GM21367 (cell line): ENCODE data around the gene PHLDB3.
"Not testable (repeated sequence)": the region's sequence is repeated elsewhere in the genome, so short reads cannot be mapped to it uniquely, and the experiment has no call there.

Source experiments
- ATAC-seq: cut with Tn5 transposase; IDR thresholded peaks from one replicate; pipeline ENCODE4 v1.9.1; 2021; ENCODE audit not compliant: unreplicated experiment

The PHLDB3 gene

DNA sequence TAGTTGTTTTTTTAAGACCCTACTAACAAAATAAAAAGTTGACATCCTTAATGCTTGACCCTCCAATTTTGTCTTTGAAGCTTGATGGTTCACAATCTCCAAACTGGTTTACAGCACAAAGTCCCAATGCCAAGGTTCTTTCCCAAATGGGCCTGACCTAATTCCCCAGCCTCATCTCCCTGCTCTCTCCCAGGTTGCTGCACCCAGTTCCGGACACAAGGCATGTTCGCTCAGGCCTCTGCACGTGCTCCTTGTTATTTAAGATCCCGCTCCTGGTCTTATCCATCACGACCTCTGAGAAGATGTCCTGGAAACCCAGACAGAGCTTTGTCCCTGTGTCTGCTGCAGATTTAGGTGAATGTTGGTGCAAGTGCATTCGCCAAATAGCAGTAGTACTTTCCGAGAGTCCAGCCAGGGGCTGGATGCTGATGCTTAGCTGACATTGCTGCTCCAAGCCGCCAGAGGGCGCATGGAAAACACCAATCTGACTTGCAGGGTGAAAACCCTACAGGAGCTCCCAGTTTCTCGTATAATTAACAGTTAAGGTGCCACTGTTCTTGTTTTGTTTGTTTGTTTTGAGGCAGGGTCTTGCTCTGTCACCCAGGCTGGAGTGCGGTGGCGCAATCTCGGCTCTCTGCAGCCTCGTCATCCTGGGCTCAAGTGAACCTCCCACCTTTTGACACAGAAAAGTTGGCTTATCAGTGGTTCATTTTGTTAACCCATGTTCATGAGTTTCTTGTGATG lies 57.6 kb downstream of the PHLDB3 start:
- no peak for ATAC-seq

DNA sequence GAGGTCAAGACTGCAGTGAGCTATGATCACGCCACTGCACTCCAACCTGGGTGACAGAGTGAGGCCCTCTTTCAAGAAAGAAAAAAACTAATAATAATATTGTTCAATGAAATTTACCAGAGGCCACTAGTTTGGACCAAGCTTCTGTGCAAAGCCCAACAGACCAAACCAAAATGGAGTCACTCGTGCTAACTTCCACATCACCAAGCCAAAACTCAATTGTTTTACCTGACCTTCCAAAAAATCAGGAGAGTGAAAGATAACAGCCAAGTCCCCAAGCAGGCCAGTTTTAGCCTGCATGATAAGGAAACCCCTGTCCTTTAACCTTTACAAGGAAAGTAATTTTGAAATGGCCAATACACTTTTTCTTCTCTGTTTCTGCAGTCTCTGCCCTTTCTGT lies 59.1 kb downstream of the PHLDB3 start:
- ATAC-seq = no peak

DNA sequence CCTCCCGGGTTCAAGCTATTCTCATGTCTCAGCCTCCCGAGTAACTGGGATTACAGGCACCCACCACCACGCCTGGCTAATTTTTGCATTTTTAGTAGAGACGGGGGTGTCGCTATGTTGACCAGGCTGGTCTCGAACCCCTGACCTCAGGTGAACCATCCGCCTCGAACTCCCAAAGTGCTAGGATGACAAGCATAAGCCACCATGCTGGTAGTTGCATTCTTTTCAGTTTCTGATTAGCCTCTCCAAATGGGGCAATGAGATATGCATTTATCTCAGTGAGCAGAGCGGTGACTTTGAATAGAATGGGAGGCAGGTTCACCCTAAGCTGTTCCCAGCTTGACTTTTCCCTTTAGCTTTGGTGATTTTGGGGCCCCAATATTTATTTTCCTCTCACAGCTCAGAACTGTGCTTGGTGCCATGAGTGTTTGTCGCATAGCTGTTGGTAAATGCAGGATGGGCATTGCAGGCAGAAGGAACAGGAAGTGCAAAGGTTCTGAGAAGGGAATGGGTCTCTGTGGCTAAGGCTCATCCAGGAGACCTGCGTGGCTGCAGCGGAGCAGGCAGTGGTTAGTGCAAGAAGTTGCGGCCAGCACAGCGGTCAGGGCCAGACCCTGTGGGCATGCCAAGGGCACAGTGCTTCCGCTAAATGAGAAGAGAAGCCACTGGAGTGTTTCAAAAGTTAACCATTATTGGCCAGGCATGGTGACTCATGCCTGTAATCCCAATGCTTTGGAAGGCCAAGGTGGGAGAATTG lies 59.8 kb downstream of the PHLDB3 start:
- ATAC-seq = no peak

DNA sequence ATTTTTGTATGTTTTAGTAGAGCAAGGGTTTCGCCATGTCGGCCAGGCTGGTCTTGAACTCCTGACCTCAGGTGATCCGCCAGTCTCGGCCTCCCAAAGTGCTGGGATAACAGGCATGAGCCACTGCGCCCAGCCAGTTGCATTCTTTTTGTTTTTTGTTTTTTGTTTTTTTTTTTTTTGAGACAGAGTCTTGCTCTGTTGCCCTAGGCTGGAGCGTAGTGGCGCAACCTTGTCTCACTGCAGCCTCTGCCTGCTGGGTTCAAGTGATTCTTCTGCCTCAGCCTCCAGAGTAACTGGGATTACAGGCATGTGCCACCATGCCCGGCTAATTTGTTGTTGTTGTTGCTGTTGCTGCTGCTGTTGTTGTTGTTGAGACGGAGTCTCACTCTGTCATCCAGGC lies 60.5 kb downstream of the PHLDB3 start:
- ATAC-seq = not testable (repeated sequence)

GRCh38 chr19:43441716-43442115 lies 62.8 kb downstream of the PHLDB3 start:
- no peak for ATAC-seq

- no peak for ATAC-seq
These were observed 64.9 kb downstream of the PHLDB3 start for GRCh38 chr19:43439709-43440063.

DNA sequence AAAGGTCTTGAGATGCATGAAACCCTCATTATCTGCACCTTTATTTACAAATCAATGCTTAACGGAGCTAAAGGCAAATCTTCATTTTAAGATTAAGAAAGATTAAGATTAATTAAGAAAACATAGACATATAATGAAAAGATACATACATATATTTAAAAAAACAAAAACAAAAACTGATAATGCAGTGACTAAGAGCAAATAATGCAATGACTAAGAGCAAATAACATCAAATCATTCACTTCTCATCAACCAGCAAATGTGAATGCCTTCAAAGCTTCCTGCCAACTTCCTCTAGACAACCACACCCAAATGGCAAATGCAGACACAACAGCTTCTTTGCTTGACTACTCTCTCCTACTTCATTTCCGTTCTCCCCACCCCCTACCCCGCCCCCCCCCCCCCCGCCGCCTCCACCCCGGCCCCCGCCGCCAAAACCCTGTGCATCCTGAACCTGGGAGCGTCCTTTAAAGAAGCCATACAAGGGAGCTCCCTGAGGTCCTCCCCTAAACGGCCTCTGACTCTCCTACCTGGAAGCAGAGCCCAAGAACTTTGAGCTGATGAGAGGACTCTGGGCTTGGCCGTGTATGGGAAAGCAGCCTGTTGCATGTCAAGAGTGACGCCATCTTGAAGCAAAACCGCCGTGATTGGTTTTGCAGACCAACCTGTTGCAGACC lies 65.4 kb downstream of the PHLDB3 start:
- ATAC-seq = no peak

GRCh38 chr19:43438291-43439031 lies 66.1 kb downstream of the PHLDB3 start:
- ATAC-seq = no peak

- ATAC-seq = no peak
These were observed 66.8 kb downstream of the PHLDB3 start for GRCh38 chr19:43437712-43438111.

GRCh38 chr19:43437284-43437683 lies 67.3 kb downstream of the PHLDB3 start:
- not testable (repeated sequence) for ATAC-seq

DNA sequence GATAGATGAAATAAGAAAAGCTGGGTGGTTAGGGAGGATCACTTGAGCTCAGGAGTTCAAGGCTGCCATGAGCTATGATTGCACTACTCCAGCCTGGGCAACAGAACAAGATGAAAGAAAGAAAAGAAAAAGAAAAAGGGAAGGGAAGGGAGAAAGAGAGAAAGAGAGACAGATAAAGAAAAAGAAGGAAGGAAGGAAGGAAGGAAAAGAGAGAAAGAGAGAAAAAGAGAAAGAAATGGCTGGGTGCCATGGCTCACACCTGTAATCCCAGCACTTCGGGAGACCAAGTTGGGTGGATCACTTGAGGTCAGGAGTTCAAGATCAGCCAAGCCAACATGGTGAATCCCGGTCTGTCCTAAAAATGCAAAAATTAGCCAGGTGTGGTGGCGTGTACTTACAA lies 68.8 kb downstream of the PHLDB3 start:
- no peak for ATAC-seq

DNA sequence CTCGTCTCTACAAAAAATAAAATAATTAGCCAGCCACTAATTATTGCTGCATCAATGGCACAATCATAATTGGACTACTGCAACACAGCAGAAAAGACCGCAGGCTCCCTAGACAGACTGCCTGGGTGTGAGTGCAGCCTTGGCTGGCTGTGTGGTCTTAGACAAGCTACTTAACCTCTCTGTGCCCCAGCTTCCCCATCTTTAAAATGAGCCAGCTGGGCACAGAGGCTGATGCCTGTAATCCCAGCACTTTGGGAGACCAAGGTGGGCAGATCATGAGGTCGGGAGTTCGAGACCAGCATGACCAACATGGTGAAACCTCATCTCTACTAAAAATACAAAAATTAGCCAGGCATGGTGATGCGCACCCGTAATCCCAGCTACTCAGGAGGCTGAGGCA lies 70.9 kb downstream of the PHLDB3 start:
- no peak for ATAC-seq

GRCh38 chr19:43433358-43433673 lies 71.2 kb downstream of the PHLDB3 start:
- ATAC-seq = no peak

- no peak for ATAC-seq
These were observed 73.6 kb downstream of the PHLDB3 start for GRCh38 chr19:43430976-43431375.

DNA sequence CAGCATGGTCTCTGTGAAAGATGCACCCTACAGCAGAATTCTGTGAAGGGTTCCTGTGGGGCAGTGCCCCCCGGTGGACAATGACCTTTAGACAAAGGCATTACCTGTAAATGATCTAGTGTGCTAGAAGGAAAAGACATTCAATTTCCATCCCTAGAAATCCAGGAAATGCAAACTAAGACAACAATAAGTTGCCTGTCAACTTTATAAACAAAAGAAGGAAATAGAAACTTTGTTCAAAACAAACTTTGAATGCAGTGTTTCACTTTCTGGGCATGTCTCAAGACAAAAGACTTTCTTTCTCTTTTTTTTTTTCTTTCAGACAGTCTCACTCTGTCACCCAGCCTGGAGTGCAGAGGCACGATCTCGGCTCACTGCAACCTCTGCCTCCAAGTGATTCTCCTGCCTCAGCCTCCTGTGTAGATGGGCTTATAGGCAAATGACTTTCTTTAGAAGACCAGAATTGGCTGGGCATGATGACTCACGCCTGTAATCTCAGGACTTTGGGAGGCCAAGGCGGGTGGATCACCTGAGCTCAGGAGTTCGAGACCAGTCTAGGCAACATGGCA lies 74.3 kb downstream of the PHLDB3 start:
- no peak for ATAC-seq

GRCh38 chr19:43429395-43429794 lies 75.2 kb downstream of the PHLDB3 start:
- ATAC-seq = no peak

DNA sequence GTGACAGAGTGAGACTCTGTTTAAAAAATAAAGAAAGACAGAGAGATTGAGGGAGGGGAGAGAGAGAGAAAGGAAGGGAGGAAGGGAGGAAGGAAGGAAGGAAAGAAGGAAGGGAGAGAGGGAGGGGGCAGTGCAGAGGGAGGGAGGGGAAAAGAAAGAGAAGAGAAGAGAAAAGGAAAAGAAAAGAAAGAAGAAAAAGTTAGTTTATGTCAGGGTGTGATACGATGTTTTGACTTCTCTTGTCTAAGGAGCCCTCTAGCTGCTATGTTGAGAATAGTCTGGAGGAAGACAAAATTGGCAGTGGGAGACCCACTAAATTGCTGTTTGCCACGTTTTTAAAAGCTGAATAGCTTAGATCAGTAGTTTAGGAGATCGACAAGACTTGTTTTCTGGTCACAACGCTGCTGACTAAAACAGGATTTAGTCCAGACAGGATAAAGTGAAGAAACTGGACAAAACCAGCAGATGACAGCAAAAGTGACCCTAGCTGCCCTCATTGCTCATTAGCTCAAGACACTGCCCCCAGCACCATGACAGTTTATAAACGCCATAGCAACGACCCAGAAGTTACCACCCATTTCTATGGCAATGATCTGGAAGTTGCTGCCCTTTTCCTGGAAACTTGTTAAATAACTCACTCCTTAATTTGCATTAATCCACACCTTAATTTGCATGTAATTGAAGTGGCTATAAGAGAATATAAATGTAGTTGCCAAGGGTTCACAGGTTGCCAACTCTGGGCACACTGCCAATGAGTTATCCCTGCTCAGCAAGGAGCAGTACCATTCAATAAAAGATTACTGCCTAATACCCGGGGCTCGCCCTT lies 78.8 kb downstream of the PHLDB3 start:
- no peak for ATAC-seq
